ENCODE data around the gene B3GALT6.

DNA sequence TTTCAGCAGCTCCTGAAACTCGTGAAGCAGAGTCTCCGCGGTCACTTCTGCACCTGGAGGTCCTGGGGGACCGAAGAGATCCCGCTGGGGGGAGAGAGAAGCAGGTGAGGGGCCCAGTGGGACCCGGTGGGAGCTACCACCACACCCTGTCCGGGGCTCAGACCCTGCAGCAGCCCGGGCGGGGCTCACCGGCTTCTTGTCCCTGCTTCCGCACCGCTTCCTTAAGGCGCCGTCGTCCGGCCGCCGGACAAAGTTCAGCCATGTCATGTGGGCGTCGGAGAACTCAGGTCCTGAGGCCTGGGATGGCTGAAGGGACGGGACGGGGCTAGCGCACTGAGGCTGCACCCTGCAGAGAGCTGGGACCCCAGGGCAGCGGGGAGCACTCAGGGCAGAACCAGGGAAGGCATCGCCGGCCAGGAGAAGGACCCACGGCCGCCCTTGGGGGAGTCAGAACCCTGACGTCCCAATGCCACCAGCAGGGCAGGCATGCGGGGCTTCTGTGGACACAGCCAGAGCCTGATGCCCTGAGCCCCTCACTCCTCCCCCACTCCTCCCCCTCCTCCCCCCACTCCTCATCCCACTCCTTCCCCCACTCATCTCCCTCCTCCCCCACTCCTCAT is 12.3 kb downstream of the B3GALT6 start:
- TF ChIP-seq, protein P1, sequence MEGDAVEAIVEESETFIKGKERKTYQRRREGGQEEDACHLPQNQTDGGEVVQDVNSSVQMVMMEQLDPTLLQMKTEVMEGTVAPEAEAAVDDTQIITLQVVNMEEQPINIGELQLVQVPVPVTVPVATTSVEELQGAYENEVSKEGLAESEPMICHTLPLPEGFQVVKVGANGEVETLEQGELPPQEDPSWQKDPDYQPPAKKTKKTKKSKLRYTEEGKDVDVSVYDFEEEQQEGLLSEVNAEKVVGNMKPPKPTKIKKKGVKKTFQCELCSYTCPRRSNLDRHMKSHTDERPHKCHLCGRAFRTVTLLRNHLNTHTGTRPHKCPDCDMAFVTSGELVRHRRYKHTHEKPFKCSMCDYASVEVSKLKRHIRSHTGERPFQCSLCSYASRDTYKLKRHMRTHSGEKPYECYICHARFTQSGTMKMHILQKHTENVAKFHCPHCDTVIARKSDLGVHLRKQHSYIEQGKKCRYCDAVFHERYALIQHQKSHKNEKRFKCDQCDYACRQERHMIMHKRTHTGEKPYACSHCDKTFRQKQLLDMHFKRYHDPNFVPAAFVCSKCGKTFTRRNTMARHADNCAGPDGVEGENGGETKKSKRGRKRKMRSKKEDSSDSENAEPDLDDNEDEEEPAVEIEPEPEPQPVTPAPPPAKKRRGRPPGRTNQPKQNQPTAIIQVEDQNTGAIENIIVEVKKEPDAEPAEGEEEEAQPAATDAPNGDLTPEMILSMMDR (IDR thresholded peaks at IDR 0.05 in 8 of 11, conservative IDR thresholded peaks at IDR 0.05 in 3 of 11) = no peak
- no peak for TF ChIP-seq POLR2AphosphoS5 (IDR thresholded peaks at IDR 0.05)

Measured in spleen (tissue), 7 donors.